T1000 (cell line): ENCODE measurements around the gene GALNT9.
"Not testable (repeated sequence)": the region's sequence is repeated elsewhere in the genome, so short reads cannot be mapped to it uniquely, and the experiment has no call there.

Experiments used
- DNase-seq: peaks from one replicate; lab custom pipeline; 2025; ENCODE audit warnings: mixed read lengths; lab: John Stamatoyannopoulos, UW

The GALNT9 gene

DNA sequence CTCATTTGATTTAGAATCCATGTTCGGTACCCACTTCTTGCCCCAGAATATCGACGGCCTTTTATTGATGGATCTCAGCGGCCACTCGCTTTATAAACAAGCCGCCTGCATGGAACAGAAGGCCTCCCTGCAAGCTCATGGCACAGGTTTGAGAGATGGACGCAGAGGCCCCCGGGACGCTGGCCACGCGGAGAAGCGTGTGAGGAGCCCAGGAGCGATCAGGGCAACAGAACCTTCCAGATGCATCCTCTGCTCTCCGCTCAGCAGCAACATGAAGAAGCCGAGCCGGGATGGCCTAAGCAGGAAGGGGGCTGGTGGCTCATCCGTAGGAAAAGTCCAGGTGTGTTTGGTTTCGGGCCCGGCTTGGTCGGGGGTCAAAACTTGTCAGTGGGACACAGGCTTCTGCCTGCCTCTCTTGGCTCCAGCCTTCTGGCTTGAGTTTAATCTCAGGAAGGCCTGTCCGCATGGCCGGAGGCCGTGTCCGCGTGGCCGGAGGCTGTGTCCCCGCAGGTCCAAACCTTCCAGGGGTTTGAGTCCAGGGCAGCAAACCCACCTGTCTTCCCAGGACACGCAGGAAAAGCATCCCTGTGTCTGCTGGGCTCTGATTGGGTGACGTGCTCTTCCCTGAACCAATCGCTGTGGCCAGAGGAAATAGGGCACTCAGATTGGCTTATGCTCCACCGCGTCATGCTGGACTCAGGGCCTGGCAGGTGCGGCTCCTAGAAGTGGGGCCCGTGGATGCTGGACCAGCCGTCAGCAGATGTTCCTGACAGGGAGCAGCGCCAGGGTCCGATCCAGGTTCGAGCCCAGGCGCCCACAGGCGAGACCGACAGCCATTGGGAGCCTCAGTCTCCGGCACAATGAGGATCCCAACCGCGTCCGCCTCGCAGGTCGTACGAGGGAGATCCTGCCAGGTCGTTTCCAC, 65.0 kb downstream of the GALNT9 start:
- no peak for DNase-seq

DNA sequence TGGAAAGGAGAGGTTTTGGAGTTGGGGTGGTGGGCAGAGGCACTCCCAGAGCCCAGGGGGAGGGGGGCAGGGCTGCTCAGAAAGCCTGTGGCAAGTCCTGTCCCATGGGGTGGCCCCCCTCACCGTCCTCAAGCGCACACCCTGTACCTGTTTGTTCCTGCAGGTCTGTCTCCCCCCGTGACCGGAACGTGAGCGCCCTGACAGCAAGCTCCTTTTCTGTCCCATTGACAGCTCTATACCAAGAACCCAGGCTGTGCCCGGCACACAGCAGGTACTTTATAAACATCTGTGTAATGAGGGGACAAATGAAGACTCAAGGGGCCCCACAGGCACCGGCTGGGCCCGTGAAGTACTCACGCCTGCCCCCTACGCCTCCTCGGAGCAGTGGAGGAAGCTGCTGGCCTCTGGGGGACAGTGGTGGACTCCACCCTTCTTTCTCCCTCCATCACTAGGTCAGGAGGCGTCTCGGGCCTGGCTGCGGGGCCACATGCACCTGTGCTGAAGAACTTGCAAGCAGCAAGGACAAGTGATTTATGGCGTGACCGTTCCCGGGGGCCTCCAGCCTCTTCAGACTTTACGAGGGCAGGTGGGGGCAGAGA, 65.8 kb downstream of the GALNT9 start:
- no peak for DNase-seq

DNA sequence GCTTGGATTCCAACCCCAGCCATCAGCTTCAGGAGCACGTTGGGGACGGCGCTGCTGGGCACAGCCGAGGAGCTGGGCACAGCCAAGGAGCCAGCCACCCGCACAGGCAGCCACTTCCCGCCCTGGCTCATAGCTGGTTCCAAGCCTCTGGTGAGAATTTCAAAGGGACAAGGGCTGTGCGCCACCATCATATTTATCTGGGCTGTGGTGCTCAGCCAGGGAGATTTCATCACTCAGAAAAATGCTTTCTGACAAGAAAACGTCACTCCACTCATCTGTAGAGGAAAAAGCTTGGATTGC, 66.4 kb downstream of the GALNT9 start:
- DNase-seq = no peak

DNA sequence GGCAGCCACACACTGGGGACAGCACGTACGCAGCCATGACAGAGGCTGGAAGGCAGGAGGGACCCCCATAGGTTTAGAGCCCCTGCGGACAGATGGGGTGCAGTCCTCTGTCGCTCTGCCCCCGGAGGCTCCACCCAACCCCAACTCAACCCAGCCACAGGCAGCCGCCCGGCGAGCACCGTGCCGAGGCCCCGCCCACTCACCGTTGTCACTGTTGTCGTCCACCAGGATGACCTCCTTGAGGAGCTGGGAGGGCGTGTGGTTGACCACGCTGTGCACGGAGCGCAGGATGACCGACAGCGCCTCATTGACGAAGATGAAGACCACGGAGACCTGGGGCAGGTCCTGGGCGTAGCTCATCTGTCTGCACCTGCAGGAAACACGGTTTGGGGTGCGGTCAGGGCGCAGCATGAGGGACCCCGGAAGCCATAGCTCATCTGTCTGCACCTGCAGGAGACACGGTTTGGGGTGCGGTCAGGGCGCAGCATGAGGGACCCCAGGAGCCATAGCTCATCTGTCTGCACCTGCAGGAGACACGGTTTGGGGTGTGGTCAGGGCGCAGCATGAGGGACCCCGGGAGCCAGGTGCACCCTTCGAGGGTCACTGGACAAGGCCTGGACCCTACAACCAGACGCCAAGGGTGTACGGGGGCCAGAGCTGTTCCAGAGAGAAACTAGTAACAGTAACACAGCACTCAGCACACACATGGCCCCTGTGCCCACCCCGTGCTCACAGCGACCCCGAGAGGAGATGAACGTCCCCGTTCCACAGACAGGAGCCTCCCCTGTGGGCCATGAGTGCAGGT, 66.9 kb downstream of the GALNT9 start:
- no peak for DNase-seq

DNA sequence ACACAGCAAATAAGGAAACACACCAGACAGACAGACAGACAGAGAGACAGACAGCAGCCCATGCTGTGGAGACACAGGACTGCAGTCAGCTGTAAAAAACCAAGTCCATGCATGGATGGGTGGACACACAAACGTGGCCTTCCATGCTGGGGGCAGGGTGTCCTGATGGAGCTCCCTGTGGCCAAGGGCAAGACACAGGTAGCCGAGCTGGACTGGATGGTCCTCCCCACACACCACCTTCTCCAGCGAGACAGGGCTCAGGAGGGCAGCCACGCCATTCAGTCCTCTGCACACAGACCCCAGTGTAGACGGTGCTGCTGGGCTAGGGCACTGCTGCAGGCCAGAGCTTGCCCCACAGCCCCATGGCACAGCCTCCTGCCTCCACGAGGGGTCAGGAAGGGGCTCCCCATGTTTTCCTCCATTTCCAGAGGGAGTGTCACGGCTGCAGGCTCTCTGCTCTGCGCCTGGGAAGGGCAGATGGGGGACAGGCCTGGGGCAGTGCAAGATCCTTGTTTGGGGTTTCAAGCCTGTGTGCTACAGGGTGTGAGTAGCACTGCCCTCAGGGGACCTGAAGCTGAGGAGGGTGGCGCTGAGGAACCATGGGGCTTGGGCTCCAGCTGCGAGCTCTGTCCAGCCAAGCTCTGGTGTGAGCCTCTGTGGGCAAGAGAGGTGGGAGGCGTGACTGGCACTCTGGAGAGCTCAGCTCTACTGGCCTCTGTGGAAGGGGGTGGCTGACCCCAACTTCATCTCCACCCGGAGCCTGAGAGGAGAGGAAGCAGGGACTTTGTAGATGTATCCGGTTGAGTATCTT, 67.9 kb downstream of the GALNT9 start:
- no peak for DNase-seq

GRCh38 chr12:132260721-132261120, 68.7 kb downstream of the GALNT9 start:
- no peak for DNase-seq

DNA sequence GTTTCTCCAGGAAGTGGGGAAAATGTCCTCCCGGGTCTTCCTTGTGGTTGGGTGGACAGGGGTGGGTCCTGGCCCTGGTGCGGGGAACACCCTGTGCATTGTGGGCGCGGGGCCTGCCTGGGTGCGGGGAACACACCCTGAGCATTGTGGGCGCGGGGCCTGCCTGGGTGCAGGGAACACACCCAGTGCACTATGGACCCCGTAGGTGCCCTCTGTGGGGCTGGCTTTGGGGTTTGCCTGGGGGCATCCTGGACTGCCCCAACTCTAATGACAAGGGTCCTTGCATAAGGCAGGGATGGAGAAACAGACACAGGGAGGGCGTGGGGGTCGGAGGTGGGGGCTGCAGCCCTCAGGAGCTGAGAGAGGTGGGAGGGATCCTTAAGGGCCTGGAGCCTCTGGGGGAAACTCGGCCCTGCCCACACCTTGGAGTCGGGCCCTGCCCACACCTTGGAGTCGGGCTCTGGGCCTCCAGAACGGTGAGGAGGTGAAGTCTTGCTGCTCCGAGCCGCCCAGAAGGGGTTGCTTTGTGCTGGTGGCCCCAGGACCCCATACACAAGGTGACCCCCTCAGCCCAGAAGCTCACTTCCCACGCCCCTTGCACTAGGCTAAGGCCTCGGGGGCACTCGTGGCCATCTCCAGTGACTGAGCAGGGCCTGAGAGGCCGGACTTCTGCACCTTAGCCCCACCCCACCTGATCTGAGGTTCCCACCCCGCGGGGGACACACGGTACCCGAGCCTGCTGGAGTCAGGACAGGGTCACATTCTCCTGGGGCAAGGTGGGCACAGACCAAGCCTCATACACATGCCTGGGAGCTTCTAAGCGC, 69.3 kb downstream of the GALNT9 start:
- DNase-seq = no peak

DNA sequence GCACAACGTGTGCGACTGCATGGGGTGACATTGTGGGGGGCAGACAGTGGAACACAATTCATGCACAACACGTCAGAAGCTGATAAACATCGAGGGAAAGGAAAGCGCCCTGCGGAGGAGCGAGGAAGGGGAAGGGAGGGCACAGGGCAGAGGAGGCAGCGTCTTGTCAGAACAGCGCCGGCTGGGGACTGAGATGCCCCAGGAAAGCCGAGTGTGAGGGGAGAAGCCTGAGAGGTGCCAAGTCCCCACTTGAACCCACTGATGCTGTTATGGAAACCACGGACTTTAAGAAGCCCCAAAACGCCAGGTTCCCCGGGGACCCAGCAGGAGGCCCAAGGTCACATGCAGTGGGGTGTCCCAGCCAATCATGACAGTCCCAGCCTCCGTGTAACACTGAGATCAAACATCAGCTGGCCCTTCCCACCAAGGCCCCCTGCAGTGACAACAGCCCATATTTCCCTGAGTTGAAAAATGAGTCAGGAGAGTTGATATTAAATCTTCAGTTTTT, 70.0 kb downstream of the GALNT9 start:
- no peak for DNase-seq

DNA sequence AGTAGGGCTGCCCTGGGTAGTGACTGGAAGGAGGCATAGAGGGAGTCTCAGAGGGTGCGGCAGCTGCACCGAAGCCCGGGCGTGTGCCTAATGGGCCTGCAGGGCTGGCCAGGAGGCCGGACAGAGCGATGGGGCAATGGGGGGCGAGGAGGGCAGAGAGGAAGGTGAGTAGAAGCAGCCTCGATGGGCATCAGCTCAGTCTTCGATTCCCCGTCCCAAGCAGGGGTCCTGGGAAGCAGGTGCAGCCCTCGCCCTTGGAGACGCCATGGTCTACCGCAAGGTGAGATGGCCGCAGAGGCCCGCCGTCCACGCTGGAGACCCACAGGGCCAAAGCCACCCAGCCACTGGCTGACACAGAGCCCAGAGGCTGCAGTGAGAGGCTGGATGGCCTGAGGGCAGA, 70.8 kb downstream of the GALNT9 start:
- no peak for DNase-seq

GRCh38 chr12:132257955-132258490, 71.4 kb downstream of the GALNT9 start:
- DNase-seq = no peak

GRCh38 chr12:132257206-132257954, 72.0 kb downstream of the GALNT9 start:
- DNase-seq = no peak

- DNase-seq = no peak
Measured at GRCh38 chr12:132256646-132257045, 72.7 kb downstream of the GALNT9 start.

DNA sequence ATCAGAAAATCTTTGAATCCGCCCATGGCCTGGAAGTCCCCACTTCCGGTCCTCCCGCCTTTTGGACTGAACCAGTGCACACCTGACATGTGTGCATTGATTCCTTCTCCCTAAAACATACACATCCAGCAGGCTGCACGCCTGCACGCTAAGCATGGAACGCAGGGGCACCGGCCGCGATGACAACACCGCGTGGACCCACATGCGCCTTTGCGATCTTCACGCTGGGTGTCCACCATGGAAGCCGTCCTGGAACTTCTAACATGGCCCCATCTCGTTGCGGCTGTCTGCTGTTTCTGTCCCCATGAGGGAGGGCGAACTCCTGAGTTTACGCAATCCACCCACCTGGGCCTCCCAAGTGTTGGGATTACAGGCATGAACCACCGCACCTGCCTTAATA, 73.7 kb downstream of the GALNT9 start:
- DNase-seq = no peak

DNA sequence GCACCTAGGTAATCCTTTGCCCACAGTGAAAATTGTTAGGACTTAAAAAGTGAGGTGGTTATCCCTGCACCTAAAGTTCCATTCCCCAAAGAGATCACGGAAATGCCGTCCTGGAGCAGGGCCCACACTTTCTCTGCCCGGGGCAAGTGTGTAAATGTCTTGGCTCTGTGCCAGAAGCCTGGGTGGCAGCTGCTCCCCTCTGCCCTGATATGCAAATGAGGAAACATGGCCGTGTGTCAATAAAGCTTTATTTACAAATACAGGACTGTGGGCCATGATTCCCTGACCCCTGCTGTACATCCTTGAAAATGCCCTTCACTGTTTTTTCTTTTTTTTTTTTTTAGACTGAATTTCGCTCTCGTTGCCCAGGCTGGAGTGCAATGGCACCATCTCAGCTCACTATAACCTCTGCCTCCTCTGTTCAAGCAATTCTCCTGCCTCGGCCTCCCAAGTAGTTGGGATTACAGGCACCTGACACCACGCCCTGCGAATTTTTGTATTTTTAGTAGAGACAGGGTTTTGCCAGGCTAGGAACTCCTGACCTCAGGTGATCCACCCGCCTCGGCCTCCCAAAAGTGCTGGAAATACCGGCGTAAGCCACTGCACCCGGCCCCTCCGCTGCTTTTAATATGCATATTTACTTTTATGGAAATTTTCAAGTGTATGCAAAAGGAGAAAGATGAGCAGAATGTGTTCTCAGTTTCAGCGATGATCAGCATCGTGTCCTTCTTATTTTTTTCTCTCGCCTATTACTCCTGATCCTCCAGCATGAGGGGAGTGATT, 75.5 kb downstream of the GALNT9 start:
- DNase-seq = no peak

DNA sequence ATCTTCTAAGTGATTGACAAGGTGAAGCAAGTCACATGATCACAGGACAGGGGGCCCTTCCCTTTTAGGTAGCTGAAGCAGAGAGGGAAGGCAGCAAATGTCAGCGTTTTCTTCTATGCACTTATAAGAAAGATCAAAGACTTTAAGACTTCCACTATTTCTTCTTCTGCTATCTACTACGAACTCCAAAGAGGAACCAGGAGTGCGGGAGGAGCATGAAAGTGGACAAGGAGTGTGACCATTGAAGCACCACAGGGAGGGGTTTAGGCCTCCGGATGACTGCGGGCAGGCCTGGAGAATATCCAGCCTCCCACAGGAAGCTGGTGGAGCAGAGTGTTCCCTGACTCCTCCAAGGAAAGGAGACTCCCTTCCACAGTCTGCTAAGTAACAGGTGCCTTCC, 76.4 kb downstream of the GALNT9 start:
- DNase-seq = not testable (repeated sequence)

DNA sequence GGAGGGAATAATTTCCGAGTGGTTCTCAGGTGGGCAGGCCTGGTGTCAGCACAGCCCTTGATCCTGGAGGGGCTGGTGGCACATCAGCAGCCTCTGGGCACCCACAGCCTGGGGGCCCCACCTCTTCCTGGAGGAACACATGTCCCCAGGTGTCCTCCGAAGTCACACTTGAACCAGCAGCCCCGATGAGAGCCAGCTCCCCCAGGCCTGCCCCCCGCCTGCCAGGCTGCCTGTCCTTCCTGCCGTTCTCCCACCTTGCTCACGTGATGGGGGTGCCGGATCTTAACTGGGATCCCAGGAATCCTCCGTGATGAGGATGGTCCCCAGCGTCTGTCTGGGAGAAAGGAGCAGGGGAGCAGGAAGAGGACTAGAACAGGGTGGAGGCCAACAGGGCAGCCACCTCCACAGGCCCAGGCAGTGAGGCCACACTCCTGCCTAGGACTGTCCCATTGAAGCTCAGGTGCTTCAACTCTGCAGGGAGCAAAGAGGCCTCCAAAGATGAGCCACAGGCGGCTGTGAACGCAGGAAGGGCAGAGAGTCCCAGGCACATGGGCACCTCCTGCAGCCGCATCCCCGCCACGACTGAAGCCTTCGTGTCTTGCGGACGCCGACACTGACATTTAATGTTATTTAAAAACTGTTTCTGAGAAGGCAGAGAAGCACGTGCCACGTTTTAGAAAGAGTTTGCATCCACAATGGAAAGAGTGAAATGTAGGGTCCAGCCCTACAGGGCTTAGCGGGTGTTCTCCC, 77.5 kb downstream of the GALNT9 start:
- no peak for DNase-seq

GRCh38 chr12:132251310-132251709, 78.1 kb downstream of the GALNT9 start:
- no peak for DNase-seq

DNA sequence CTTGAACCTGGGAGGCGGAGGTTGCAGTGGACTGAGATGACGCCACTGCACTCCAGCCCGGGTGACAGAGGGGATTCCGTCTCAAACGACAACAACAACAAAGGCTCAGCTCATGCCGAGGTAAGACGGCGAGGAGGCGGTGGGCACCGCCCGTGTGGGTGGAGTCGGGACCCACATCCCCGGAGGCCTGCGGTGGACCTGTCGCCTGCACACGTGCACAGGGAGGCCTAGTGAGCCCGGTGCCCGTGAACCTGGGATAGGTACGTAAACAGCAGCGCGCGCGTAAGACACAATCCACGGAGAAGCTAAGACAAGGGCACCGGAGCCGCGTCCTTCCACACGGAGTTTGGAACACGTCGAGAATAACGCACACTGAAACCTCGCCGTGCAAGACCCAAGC, 78.7 kb downstream of the GALNT9 start:
- no peak for DNase-seq
